Spleen (tissue), 7 donors: Measurements from ENCODE around the gene CREB3L2.

Experiments
- POLR2A ChIP-seq, 3 donors: fragments of 450-650 bp; IDR thresholded peaks; one replicate each; pipeline ENCODE4 v1.5.1; 2017; ENCODE audit warnings: antibody characterized with exemption in 3 of 3, mild to moderate bottlenecking in 1 of 3
- TF ChIP-seq, protein P1 (sequence below), 11 experiments: fragments of 200-600 bp in 7 of 11; fragments of 450-650 bp in 4 of 11; sonication (generic) in 4 of 11; IDR thresholded peaks in 8 of 11; conservative IDR thresholded peaks in 3 of 11; 1 replicate in 7 of 11; 2 replicates in 4 of 11; pipeline versions ENCODE4 v1.4.0 to v1.8.0; 2016 to 2021; ENCODE audit warnings: antibody characterized with exemption in 11 of 11, inconsistent platforms in 4 of 11, mild to moderate bottlenecking in 1 of 11
- donor health status: DM: no; HTN: no; CAD: no; lungs with moderate emphysema.
- donor health status: DM: no; HTN: no; CAD: no.
- donor health status: DM: no; HTN: no; CAD: no.

DNA sequence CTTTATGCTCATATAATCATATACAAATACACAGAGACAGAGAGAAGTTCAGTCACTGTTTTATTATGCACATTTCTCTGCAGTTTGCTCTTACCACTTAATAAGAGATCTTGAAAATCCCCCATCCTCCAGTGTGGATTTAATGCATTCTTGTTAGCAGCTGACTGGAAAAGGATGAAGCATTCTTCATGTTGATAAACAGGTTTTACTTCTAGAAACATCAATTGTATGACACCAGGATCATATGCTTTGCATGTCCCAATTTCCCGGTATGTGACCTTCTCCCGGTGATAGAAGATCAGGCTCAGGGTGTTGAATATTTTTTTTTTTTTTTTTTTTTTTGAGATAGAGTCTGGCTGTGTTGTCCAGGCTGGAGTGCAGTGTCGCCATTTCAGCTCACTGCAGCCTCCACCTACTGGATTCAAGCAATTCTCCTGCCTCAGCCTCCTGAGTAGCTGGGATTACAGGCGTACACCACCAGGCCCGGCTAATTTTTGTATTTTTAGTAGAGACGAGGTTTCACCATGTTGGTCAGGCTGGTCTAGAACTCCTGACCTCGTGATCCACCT lies 6.2 kb upstream of the CREB3L2 start:
- TF ChIP-seq, protein P1, sequence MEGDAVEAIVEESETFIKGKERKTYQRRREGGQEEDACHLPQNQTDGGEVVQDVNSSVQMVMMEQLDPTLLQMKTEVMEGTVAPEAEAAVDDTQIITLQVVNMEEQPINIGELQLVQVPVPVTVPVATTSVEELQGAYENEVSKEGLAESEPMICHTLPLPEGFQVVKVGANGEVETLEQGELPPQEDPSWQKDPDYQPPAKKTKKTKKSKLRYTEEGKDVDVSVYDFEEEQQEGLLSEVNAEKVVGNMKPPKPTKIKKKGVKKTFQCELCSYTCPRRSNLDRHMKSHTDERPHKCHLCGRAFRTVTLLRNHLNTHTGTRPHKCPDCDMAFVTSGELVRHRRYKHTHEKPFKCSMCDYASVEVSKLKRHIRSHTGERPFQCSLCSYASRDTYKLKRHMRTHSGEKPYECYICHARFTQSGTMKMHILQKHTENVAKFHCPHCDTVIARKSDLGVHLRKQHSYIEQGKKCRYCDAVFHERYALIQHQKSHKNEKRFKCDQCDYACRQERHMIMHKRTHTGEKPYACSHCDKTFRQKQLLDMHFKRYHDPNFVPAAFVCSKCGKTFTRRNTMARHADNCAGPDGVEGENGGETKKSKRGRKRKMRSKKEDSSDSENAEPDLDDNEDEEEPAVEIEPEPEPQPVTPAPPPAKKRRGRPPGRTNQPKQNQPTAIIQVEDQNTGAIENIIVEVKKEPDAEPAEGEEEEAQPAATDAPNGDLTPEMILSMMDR (IDR thresholded peaks at IDR 0.05 in 8 of 11, conservative IDR thresholded peaks at IDR 0.05 in 3 of 11): no peak
- TF ChIP-seq POLR2A (IDR thresholded peaks at IDR 0.05): no peak
